NCI-H345 (cell line): Measurements from ENCODE around the gene TRPV4.

Experiments
- DNase-seq: peaks from one replicate; lab custom pipeline; 2025; lab: John Stamatoyannopoulos, UW

The TRPV4 gene

DNA sequence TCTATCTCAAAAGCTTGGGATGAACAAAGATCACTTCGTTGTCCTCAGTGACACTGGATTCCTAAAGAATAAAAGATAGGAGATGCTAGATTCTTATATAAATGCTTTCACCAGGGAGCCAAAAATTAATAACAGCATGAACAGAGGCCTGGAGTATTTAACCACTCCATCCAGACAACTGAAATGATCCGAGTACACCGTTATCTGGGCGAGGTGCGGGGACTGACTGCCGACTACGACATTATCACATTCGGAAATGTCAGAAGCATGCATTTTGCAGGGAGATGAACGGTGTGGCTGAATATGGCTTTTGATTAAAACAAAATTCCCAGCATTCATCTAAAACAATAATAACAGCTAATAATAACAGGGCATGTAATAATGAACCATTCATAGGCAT is 56.6 kb downstream of the TRPV4 start:
- no peak for DNase-seq

DNA sequence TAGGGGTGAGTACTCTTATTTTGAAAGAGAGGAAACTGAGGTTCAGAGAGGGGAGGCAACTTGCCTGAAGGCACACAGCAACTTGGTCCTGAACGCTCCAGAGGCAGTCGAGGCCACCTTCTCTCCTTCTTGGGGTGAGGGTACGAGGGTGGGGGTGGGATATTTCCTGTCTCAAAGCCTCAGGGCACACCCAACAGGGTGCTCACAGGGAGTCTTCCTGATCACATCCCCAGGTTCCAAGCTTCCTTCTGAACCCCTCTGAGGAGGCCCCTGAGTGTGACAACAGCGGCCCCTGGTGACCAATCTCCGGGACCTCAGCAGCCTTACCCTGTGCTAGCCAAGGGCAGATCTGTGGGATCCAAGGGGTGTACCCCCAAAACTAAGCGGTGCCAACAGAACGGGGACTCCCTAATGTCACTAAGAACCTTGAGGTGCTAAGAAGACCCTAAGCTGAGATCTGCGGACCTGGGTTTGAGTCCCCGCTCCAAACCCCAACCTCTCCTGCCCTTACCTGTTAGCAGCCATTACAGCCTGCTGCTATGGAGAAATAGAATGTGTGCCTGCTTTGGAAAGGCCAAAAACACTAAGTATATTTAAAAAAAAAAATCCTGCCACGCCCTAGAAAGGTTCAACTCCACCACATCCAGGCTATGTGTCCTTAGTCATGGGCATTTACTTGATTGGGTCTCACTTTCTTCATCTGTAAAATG is 57.9 kb downstream of the TRPV4 start:
- peak; percentile 48 for DNase-seq

GRCh38 chr12:109773384-109774011 is 59.7 kb downstream of the TRPV4 start:
- DNase-seq: no peak

DNA sequence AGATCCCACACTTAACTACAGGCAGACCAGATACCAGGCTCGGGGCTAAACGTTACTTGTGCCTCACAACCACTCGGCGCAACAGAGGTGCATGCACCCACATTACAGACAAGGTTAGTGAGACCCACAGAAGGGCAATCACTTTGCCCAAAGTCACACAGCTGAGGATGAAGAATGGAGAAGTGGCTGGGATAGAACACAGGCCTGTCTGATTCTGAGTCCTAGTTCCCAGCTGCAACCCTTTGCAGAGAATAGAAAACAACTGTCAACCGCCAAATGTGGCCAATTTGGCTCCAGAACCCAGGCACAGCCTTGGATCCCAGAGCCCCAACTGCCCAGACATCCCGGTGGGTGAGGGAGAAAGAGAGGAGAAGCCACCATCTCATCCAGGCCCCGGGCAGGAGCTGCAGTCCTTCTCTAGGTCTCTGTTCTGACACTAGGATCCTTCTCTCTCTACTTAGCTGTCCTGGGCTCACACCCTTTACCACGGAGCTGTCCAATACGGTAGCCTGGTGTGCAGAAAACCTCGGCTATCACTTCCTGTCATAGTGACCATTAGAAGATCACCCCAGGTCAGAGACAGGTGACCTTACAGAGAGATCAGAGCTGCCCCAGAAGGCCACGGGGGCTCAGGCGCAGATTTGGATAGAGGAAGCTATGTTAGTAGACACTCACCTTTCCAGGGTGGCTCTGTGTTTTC is 60.4 kb downstream of the TRPV4 start:
- DNase-seq: no peak

GRCh38 chr12:109771746-109772621 is 61.2 kb downstream of the TRPV4 start:
- DNase-seq: no peak

- no peak for DNase-seq
Observed at GRCh38 chr12:109770861-109771670, 62.1 kb downstream of the TRPV4 start.

DNA sequence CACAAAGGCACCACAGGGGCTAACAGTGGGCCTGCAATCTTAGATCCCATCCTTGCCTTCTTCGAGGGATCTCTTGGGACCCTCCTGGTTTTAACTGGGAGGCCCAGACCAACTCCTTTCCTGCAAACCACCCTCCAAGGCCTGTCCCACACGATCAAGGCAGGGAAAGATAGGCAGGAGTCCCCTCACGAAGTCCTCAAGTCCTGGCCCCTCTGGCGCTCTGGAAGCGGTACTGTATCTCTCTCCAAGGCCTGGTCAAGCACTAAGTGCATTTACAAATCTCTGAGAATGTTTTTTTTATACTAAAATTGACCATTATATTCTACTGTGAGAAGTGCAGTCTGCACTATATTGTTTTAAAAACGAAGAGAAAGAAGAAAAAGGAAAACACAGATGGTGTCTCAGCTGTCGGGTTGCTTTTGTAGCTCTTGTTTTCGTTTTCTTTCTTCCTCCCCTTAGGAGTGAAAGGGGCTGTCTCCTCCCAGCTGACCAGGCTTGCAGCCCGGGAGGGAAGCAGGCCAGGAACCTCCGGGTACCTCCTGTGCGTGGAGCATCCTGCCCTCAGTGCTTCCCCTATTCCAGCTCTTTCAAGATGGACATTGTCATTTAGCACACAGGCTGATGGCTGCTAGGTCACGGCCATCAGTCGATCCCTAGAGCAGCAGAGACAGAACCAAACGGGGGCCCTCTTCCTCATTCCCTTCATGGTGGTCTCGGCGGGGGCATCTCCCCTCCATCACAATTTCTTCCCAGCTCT is 62.9 kb downstream of the TRPV4 start:
- DNase-seq: no peak

DNA sequence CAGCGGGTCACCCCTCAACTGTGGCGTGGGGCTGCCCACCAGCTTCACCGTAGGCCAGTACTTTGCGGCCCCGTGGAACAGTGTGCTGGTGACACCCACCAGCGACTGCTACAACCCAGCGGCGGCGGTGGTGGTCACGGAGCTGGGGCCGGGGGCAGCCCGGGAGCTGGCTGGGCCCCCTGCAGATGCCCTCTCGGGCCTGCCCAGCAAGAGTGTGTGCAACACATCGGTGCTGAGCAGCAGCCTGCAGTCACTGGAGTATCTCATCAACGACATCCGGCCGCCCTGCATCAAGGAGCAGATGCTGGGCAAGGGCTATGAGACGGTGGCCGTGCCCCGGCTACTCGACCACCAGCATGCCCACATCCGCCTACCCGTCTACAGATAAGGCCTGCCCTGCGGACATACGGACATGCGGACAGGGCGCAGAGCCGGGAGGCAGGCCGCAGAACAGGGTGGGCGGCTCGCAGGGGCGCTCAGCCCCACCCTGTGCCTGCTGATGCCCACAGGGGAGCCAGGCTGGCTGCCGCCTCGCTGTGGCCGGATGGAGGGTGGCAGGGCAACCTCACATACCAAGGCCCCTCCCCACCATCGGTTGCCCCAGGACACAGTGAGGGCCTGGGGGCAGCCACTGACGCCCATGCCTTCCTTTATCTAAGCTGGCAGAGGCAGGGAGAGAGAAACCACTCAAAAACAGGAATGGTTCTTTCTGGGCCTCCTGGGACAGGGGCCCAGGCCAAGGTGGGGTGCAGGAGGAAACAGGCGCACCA is 64.1 kb downstream of the TRPV4 start:
- no peak for DNase-seq

DNA sequence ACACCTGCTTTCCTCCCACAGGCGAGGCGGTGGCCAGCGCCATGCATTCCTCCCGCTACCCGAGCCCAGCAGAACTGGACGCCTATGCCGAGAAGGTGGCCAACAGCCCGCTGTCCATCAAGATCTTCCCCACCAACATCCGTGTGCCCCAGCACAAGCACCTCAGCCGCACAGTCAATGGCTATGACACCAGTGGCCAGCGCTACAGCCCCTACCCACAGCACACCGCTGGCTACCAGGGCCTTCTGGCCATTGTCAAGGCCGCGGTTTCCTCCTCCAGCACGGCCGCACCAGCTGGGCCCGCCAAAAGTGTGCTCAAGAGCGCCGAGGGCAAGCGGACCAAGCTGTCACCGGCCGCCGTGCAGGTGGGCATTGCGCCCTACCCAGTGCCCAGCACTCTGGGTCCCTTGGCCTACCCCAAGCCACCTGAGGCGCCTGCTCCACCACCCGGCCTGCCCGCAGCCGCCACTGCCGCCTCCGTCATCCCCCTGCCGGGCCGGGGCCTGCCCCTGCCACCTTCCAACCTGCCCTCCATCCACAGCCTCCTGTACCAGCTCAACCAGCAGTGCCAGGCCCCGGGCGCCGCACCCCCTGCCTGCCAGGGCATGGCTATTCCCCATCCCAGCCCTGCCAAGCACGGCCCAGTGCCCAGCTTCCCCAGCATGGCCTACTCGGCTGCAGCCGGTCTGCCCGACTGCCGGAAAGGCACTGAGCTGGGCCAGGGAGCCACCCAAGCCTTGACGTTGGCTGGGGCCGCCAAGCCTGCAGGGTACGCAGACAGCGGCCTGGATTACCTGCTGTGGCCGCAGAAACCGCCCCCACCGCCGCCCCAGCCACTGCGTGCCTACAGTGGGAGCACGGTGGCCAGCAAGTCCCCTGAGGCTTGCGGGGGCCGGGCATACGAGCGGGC is 65.0 kb downstream of the TRPV4 start:
- no peak for DNase-seq

DNA sequence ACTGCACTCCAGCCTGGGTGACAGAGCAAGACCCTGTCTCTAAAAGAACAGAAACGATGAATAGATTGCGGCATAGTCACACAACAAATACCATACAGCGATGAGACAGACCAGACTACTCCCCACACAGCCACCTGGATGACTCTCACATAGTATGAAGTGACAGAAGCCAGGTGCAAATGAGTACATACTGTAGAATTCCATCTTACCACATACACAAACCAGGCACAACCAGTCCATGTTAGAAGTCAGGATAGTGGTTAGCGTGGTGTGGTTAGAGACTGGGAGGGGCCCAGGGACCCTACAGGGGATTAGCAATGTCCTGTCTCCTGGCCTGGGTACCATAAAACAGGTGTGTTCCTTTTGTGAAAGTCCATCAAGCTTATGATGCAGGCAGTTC is 65.7 kb downstream of the TRPV4 start:
- DNase-seq: no peak

DNA sequence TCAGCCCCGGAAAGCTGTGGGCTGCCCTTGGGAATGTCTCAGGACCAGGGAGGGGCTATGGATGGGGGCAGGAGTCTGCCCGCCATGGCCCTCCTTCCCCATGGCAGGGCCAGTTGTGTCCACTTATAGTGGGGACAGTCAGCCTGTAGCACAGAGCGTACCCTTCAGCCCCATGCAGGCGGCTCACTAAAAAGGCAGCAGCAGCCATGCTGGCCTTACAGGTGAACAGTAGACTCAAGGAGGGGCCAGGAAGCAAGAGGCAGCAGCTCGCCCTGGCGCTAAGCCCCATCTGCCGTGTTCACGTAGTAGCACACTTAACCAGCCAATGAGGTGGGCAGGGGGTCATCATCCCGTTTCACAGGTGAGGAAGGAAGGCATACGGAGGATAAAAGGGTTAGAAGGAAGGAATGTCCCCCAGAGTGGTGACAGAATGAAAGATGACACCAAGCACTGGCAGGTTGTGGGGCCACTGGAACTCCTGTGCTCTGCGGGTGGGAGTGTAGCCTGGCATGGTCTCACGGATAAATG is 66.9 kb downstream of the TRPV4 start:
- no peak for DNase-seq

- no peak for DNase-seq
Observed at GRCh38 chr12:109765446-109765810, 67.8 kb downstream of the TRPV4 start.

GRCh38 chr12:109764776-109765445 is 68.3 kb downstream of the TRPV4 start:
- no peak for DNase-seq

DNA sequence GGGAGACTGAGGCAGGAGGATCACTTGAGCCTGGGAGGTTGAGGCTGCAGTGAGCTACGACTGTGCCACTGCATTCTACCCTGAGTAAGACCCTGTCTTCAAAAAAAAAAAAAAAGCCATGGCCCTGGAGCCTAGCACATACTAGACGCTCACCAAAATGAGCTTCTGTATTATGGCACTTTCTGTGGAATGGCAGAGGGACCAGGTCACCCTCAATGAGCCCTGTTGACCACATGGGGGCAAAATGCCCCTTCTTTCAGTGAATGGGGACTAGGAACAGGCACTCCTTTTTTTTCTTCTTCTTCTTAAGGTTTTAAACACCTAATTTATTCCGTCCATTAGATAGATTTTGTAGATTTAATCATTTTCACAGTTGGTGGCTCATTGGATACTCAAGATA is 69.1 kb downstream of the TRPV4 start:
- DNase-seq: no peak

- DNase-seq: no peak
Observed at GRCh38 chr12:109763201-109763841, 69.9 kb downstream of the TRPV4 start.

- DNase-seq: no peak
Observed at GRCh38 chr12:109762673-109763191, 70.5 kb downstream of the TRPV4 start.

DNA sequence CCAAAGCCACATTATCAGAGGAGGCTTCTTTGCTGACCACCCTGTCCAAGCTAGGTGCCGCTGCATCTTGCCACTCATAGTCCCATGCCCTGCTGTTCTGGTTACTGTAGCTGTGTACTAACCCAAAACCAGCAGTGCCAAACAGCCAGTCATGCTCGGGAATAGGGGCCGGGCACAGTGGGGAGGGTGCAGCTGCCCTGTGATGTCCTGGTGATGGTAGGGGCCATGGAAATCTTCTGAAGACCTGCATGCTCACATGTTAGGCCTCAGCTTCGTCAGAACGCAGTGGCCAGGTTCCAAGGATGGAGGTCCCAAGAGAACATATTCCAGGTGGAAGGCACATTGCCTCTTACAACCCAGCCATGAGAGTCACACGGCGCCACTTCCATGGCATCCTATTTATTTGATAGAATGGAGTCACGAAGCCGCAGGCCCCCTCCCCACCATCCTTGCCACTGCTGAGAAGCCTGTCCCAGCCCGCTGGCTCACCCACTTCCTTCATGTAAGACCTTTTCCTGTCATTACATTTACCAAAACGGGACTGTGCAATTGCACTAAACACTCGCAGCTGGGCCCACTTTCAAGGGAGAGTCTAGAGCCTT is 71.0 kb downstream of the TRPV4 start:
- DNase-seq: no peak
